NCI-H2227 (cell line): ENCODE data around the gene KLF3.
"Not testable (repeated sequence)": the region's sequence is repeated elsewhere in the genome, so short reads cannot be mapped to it uniquely, and the experiment has no call there.

Experiments
- DNase-seq: peaks from one replicate; lab custom pipeline; 2025; ENCODE audit not compliant: unreplicated experiment; lab: John Stamatoyannopoulos, UW

Gene KLF3

GRCh38 chr4:38663801-38664705 is at the start of gene KLF3:
TSS of gene KLF3 (plus strand) at chr4:38664199. CDS start at chr4:38680626, 16,427 bp downstream.
- DNase-seq, result peak; percentile 70

DNA sequence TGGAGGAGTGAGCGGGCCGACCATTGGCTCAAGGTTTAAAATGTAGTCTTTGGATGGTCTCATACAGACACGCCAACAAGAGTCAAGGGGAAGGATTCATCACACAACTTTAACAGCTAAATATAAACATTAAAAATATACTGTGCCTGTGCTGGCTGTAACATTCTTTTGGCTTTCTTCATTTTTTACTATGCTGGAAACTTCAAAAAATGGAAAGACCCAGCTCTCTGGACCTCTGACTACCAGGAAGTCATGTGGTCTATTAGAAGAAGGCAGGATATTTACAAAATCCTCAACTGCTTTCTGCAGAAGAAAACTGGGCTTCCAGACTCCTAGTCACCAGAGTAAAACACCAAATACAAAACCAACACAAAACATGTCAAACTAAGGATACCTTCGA is 49.8 kb upstream of the KLF3 start:
- DNase-seq, result no peak

GRCh38 chr4:38615847-38616246 is 48.2 kb upstream of the KLF3 start:
- no peak for DNase-seq

DNA sequence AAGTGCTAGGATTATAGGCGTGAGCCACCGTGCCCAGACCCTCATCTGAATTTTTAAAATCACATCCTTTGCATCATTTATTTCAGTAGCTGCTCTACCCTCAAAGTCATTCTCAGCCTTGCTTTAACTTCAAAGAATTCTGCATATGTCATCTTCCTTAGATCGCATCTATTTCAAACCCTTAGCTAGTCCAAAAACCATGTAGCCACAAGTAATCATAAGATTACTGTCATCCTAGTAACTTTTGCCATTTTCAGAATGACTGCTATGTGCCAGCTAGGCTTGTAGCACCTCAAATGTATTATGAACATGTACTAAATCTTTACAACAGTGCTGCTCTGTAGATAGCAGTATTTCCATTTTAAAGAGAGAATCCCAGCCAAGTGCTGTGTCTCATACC is 45.5 kb upstream of the KLF3 start:
- no peak for DNase-seq

DNA sequence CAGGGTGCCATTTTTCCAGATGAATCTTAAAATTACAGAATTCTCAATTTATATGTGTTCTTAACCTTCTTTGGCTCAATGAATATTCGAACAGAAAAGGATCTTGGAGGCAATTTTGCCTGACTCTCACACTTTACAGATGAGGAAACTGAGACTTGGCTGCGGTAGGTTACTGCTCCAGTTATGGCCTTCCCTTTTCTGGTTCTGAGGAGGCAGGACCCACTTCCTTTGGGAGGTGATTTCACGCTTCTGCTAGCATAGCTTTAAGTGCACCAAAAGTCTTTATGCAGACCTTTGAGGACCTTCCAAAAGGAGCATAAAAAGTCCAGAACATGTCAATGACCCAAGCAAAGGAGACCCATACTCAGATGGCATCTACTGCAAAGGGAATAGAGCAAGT is 44.7 kb upstream of the KLF3 start:
- DNase-seq, result no peak

DNA sequence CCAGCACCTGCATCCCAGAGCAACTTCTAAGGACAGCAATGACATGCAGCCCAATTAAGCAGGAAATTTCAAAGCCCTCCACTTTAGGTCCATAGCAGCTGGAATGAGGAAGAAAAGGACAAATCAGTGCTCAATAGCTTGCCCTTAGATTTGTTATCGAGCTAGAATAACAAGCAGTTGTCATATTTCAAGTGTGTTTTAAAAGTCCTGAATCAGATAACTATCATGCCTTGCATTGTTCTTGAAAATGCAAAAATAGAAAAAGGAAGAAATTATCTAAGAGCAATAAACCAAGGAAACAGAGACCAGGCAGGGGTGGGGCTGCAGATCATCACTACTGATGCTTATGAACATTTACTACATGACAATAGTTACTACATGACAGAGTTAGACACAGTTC is 43.9 kb upstream of the KLF3 start:
- DNase-seq, result no peak

- DNase-seq, result no peak
Observed at GRCh38 chr4:38620527-38621027, 43.4 kb upstream of the KLF3 start.

DNA sequence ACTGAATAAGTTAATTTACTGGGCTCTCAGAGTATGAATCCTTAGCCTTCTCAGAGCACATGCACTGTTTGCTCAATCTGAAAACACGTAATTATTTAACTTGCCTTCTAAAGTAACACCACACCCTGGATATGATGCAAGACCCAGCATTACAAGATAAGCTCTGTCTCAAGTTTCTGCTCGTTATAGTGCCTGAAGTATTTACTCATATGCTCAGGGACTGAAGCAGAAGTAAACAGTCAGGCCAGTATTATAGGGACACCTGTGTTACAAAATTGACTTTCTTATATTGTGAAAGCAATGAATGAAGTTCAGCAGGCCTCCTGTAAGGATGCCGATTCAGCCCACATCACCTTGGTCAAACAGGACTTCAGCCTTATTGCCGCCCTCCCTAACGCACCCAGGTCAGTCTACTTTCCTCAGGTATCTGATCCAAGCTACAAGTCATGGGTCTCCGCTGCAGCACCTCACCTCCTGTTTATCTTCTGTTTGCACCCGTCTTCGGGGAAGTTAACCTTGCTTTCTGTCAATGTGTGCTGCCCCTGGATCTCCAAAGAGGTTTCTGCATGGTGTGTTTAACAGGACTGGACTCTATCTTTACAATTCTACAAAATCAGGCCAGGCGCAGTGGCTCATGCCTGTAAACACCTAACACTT is 42.8 kb upstream of the KLF3 start:
- no peak for DNase-seq

- DNase-seq, result no peak
Observed at GRCh38 chr4:38621831-38622230, 42.2 kb upstream of the KLF3 start.

- DNase-seq, result not testable (repeated sequence)
Observed at GRCh38 chr4:38622340-38622739, 41.7 kb upstream of the KLF3 start.

GRCh38 chr4:38623260-38623659 is 40.7 kb upstream of the KLF3 start:
- DNase-seq, result no peak

GRCh38 chr4:38624311-38624710 is 39.7 kb upstream of the KLF3 start:
- no peak for DNase-seq

DNA sequence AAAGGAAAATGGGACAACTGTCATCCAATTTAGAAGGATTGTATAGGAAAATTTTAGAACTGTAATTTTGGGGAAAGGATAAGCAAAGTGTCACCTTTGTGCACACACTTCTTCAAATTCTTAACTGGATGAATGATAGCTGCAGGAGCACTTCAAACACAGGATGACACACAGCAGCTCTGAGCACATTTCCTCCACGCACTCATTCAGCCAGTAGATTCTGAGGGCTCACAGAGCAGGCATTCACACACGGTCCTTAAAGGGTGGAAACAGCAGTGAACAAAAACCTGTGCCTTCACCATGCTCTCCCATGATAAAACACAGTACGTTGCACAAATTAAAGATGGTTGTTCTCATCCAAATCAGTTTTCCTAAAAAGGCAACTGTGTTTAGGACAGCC is 38.5 kb upstream of the KLF3 start:
- DNase-seq, result no peak

DNA sequence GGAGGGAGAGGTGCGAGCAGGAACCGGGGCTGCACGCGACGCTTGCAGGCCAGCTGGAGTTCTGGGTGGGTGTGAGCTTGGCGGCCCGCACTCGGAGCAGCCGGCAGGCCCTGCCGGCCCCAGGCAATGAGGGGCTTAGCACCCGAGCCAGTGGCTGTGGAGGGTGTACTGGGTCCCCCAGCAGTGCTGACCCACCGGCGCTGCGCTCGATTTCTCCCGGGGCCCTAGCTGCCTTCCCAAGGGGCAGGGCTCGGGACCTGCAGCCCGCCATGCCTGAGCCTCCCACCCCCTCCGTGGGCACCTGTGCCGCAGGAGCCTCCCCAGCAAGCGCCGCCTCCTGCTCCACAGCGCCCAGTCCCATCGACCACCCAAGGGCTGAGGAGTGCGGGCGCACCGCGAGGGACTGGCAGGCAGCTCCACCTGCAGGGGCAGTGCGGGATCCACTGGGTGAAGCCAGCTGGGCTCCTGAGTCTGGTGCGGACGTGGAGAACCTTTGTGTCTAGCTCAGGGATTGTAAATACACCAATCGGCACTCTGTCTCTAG is 37.0 kb upstream of the KLF3 start:
- not testable (repeated sequence) for DNase-seq

GRCh38 chr4:38630519-38630918 is 33.5 kb upstream of the KLF3 start:
- no peak for DNase-seq

- no peak for DNase-seq
Observed at GRCh38 chr4:38634047-38634759, 29.8 kb upstream of the KLF3 start.

- DNase-seq, result no peak
Observed at GRCh38 chr4:38639242-38639641, 24.8 kb upstream of the KLF3 start.

DNA sequence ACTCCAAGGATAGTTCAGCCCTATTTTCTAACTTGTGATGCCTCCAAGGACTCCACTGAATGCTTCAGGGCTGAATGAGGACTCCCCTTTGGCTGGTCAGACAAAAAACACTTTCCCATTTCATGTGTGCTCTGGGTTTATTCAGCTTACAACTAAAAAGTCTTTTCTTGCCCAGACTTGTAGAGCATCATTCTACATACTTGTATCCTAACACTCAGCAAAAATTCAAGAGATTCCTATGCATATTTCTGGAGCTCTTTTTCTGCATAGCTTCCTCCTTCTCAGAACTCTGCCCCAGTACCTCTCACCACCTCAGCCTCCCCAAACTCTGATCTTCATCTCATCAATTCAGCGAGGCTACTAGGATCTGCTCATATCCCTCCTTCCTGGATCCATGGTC is 22.2 kb upstream of the KLF3 start:
- DNase-seq, result no peak

DNA sequence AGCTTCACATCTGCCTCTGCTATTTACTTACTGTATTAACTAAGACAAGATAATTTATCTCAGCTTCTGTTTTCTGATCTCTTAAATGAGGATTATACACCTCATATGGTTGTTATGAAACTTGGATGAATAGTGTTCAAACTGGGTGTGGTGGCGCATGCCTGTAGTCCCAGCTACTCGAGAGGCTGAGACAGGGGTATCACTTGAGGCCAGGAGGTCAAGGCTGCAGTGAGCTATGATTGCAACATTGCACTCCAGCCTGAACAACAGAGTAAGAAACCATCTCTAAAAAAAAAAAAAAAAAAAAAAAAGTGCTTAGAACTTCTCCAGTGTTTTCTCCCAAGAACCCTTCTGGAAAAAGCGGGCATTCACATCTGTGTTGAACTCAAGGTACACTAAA is 19.8 kb upstream of the KLF3 start:
- DNase-seq, result no peak

DNA sequence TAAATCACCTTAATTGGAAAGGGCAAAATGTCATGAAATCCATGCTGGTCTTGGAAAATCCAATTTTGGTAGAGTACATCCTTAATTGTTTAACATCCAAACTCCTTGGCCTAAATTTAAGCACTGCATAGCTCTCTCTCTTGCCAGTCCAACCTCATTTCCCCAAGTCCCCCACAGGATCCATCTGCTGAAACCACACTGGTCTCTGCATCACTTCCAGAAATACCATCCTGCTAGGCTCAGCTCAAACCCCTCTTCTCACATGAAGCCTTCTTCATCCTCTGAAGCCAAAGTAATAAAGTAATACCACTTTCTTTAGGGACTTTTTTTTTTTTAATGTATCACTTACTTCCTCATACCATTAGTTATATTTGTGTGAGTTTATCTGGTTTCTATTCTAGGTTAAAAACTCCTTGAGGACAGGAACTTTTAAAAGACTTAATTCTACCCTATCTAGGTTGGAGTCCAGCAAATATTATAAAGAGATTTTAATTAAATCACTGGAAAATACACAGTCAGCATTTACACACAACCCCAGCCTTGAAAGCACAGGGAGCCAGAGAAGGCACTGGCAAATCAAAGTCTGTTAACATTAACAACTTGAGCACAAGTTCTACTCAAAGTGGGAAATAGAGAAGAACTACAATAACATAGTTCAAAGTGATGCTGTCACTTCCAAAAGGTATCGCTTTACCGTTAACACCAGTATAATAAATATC is 16.7 kb upstream of the KLF3 start:
- no peak for DNase-seq

DNA sequence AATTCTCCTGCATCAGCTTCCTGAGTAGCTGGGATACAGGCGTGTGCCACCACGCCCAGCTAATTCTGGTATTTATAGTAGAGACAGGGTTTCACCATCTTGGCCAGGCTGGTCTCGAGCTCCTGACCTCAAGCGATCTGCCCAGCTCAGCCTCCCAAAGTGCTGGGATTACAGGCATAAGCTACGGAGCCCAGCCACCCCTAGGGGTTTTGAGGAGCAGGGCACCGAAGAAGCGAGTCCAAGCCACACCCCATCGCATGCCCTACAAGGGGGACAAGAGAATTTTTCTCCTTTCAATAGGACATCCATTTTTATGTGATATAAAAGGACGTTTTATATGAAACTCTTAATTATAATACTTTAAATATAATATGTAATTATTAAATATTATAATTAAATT is 13.9 kb upstream of the KLF3 start:
- DNase-seq, result no peak
